Skeletal muscle tissue (tissue), 4 donors: ENCODE data around the gene HOMER2. TPM values are rescaled to one million over a fixed set of nuclear protein-coding genes. Genes with fewer than 3 reads are reported as not detected.

Source experiments
- H3K27ac ChIP-seq: one replicate; pipeline ENCODE4 v1.7.0; 2013; ENCODE audit warnings: mild to moderate bottlenecking, low read depth, low read length, inconsistent platforms
- H3K27me3 ChIP-seq, 3 donors: one replicate each; pipeline ENCODE4 v1.7.0; 2013; ENCODE audit warnings: low read length in 3 of 3; ENCODE audit not compliant: control insufficient read depth in 3 of 3, insufficient read depth in 3 of 3
- H3K36me3 ChIP-seq, 3 donors: one replicate each; pipeline ENCODE4 v1.7.0; 2013; ENCODE audit warnings: low read length in 3 of 3; ENCODE audit not compliant: control insufficient read depth in 3 of 3, insufficient read depth in 3 of 3
- H3K4me1 ChIP-seq, 3 donors: one replicate each; pipeline ENCODE4 v1.7.0; 2013; ENCODE audit warnings: low read length in 3 of 3, mild to moderate bottlenecking in 3 of 3; ENCODE audit not compliant: control insufficient read depth in 3 of 3, insufficient read depth in 3 of 3
- H3K4me3 ChIP-seq, 3 donors: one replicate each; pipeline ENCODE4 v1.7.0; 2013; ENCODE audit warnings: low read length in 3 of 3
- H3K9ac ChIP-seq, 3 donors: one replicate each; pipeline ENCODE4 v1.7.0; 2013; ENCODE audit warnings: low read length in 3 of 3, mild to moderate bottlenecking in 3 of 3, moderate library complexity in 2 of 3, low read depth in 1 of 3
- H3K9me3 ChIP-seq, 3 donors: one replicate each; pipeline ENCODE4 v1.7.0; 2013; ENCODE audit warnings: low read length in 3 of 3; ENCODE audit not compliant: control insufficient read depth in 3 of 3
- total RNA-seq: library from RNA; depleted of rRNA; stranded (reverse); fragments of >200 nt; gene quantifications from one replicate; pipeline ENCODE4 v1.2.3, GENCODE V29; 2014
- donor health status: Osteomylitis.

HOMER2 gene
- total RNA-seq, 1 donor from 2014 or later, result 11.0 TPM

DNA sequence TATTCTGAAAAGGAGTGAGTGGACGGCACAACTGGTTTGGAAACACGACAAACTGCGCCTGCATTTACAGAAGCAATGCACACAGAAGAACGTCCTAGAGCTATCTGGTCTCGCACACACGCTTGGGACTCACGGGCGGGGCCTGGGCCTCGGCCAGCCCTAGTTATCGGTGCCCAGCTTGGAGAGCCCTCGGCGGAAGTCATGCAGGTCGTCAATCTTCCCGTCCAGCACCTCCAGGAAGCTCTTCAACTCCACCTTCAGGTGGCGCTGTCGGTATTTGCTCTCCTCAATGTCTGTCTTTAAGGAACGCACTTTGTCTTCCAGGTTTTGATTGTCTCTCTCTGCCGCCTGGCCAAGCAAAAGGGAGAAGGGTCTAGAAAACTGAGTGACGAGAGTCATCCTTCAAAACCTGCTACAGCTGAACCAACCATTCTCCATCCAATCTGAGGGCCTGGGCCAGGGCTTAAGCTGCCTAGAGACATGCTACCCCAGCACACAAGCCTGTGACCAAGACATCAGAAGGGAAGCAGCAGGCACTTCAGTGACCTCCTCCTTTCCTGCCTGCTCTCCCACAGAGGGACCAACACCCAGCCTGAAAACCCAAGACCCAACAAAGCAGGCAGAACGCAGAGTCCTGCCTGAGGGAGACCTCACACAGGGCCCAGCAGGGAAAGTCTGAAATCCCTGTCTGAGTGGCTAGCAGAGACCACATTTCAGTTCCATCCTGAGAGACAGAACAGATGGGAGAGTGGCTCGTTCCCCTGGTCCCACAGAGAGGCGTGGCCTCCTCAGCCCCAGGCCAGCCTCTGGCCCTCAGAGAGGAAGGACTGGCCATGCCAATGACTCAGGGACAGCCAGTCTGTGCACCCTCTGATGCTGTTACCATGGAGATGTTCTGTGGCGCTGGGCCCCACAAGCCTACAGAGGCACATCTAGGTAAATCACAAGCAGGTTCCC lies 102.7 kb downstream of the HOMER2 start:
- Histone ChIP-seq H3K4me1 (peaks cover 7 to 29% (median 18%) of the 10 kb centered on the region in 3 donors), H3K27me3 (no peaks in the 10 kb centered on the region), H3K27ac (peak overlapping the region; percentile 70), H3K4me3 (peak overlapping the region in 2 of 3 donors; percentile 27 to 35), H3K9me3 (no peaks in the 10 kb centered on the region), H3K36me3 (peaks cover 21 to 44% (median 42%) of the 10 kb centered on the region in 3 donors), H3K9ac (peak overlapping the region in 2 of 3 donors; percentile 35 to 70)

DNA sequence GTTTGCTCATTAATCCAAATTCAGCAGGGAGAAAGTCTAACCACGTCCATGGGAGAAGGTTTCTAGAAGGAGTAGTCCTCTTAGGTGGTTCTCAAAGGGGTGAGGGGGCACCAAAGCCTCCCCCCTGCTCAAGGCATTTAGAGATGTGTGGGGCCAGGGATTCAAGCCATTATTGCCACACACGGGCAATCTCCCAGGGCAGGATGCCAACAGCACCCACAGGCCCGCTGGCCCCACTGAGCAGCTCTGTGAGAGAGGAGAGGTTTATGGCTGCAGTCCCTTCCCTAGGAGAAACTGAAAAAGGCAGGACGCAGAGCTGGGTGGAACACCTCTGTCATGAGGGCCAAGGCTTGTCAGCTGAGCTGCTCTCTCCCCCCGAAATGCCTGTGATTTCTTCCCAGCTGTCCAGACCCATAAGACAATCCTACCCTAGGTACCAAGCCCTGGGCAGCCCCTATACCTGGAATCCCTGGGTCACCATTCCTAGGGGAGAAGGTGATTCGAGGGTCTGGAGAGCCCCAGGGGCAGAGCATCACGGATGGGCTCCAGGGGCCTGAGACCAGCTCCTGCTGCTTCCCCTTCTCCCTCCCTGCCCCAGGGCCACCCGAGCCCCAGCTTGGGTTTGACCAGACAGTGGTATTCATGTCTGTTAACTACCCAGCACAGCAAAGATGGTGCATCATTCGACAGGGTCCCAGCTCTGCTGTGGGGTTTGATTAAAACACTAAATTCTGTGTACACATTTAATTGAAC lies 104.1 kb downstream of the HOMER2 start:
- Histone ChIP-seq H3K27me3 (no peaks in the 10 kb centered on the region), H3K9me3 (no peaks in the 10 kb centered on the region), H3K4me1 (peaks cover 7 to 29% (median 18%) of the 10 kb centered on the region in 3 donors), H3K4me3 (no peak overlapping the region), H3K36me3 (peaks cover 23 to 40% (median 39%) of the 10 kb centered on the region in 3 donors), H3K27ac (no peak overlapping the region), H3K9ac (peak overlapping the region in 1 of 3 donors; percentile 25)

DNA sequence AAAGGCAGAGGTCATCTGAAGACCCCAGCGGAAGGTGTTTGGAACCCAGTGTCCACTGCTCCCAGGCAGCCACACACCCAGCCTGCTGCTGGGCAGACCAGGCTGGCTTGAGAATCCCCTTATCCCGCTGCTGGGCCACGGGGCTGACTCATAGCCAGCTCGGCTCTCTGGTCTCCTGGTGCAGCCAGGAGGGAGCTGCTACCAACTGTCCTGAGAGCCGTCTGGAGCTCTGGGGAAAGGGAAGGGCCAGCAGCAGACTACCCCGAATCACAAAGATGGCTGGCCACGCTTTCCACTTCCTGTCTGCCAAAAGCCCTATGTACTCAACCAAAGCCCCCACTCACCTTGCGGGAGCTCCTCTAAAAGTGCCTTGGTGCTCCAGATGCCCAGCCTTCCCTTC lies 104.8 kb downstream of the HOMER2 start:
- Histone ChIP-seq H3K27me3 (no peaks in the 10 kb centered on the region), H3K4me3 (no peak overlapping the region), H3K36me3 (peaks cover 22 to 38% (median 37%) of the 10 kb centered on the region in 3 donors), H3K27ac (no peak overlapping the region), H3K9me3 (no peaks in the 10 kb centered on the region), H3K9ac (no peak overlapping the region), H3K4me1 (peaks cover 7 to 23% (median 18%) of the 10 kb centered on the region in 3 donors)

DNA sequence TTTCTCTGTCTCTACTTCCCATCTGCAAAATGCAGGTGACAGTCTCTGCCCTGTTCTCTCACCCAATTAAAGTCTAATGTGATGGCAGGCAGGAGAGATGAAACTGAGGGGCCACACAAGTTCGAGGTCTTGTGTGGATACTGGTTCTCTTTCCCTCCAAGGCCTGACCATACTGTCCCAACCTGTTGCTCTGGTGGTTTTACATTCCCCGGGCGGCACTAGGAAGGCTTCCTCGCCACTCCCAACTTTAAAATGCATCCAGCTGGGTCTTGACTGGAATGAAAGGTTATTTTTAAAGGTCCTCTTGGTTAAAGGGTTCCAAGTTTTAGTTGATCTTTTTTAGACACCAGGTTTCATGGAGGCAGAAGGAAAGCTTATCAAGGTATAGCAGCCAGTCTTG lies 105.9 kb downstream of the HOMER2 start:
- Histone ChIP-seq H3K27me3 (no peaks in the 10 kb centered on the region), H3K36me3 (peaks cover 17 to 32% (median 28%) of the 10 kb centered on the region in 3 donors), H3K9ac (no peak overlapping the region), H3K9me3 (no peaks in the 10 kb centered on the region), H3K4me3 (no peak overlapping the region), H3K27ac (no peak overlapping the region), H3K4me1 (peaks cover 7 to 22% (median 18%) of the 10 kb centered on the region in 3 donors)

DNA sequence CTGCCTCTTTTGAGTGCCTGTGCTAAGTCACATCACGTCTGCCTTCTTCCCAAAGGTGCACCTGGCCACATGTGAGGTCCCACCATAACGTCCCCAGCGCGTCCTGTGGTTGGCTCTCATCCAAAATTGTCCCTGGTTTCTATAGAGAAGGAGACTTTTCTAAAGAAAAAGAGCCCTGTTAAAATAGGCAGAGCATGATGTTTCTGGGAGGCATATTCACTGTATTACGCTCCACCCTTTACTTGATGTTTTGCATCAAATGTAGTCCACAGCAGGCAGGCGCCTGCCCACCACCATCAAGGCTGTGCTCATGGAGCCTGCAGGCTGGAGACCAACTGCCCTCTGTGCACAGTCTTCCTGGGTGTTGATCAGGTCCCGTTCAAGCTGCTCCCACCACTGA lies 106.8 kb downstream of the HOMER2 start:
- no peaks in the 10 kb centered on the region for H3K27me3 ChIP-seq
- peaks cover 9 to 28% (median 25%) of the 10 kb centered on the region in 3 donors for H3K36me3 ChIP-seq
- no peak overlapping the region for H3K4me3 ChIP-seq

DNA sequence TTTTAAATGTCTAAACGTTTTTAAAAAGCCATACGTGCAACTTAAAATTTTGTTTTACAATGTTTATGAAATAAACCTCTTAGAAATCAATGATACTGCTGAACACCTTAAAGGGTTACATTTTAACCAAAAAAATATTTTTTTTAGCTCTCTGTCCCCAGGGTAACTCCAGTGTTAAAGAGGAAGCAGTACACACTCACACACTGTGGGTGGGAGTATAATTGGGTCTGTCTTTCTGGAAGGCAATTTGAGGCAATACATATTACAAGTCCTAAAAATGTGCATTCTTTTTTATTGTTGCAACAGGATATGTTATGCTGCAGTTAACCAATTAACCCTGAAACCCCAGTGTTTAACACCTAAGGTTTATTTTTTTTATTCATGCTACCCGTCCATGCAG lies 109.0 kb downstream of the HOMER2 start:
- no peaks in the 10 kb centered on the region for H3K27me3 ChIP-seq
- H3K9ac ChIP-seq, result no peak overlapping the region
- H3K9me3 ChIP-seq, result no peaks in the 10 kb centered on the region
- H3K36me3 ChIP-seq, result peaks cover 4 to 26% (median 24%) of the 10 kb centered on the region in 3 donors
- no peak overlapping the region for H3K27ac ChIP-seq
- peaks cover 0 to 6% (median 2%) of the 10 kb centered on the region in 3 donors for H3K4me1 ChIP-seq
- H3K4me3 ChIP-seq, result no peak overlapping the region

More for the DNA sequence above, 106.8 kb downstream of the HOMER2 start:
- Histone ChIP-seq H3K9me3 (no peaks in the 10 kb centered on the region), H3K27ac (no peak overlapping the region), H3K4me1 (peaks cover 7 to 22% (median 18%) of the 10 kb centered on the region in 3 donors), H3K9ac (no peak overlapping the region)

DNA sequence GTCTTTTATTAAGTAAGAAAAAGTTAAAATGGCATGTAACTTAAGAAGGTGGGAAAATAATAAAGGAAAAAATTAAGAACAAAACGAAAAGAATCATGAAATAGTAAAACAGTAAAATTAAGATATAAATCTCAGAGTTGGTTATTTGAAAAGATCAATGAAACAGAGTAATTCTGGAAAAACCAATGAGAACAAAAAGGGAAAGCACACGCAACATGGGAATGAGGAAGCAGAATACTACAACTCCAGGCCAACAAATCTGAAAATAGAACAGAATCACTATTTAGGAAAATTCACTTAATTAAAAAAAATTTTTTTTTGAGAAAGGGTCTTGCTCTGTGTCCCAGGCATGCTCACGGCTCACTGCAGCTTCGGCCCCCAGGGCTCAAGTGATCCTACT lies 112.4 kb downstream of the HOMER2 start:
- Histone ChIP-seq H3K27me3 (no peaks in the 10 kb centered on the region), H3K4me1 (no peaks in the 10 kb centered on the region)

DNA sequence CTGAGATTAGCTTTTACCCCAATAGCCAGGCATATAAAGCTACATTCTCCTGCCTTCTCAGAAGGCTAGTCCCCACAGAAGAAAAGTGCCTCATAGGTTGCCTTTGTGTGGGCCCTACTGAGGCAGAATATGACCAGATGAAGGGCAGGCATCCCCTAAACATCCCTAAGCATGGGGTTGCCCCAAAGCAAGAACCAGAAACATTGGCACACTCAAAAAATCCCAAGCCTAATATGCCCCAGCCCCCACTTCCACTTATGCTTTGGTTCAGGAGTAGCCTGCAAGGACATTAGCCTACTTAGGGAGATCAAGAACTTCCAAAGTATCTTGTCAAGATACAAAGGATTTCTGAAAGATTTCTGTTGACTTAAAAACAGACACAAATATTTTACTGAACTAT lies 113.4 kb downstream of the HOMER2 start:
- H3K9ac ChIP-seq, result no peak overlapping the region
- H3K9me3 ChIP-seq, result no peaks in the 10 kb centered on the region
- no peak overlapping the region for H3K4me3 ChIP-seq
- H3K27me3 ChIP-seq, result no peaks in the 10 kb centered on the region
- peaks cover 39 to 54% (median 41%) of the 10 kb centered on the region in 3 donors for H3K36me3 ChIP-seq
- no peak overlapping the region for H3K27ac ChIP-seq
- no peaks in the 10 kb centered on the region for H3K4me1 ChIP-seq

More for the DNA sequence above, 112.4 kb downstream of the HOMER2 start:
- Histone ChIP-seq H3K27ac (no peak overlapping the region), H3K36me3 (peaks cover 33 to 48% (median 36%) of the 10 kb centered on the region in 3 donors), H3K9ac (no peak overlapping the region), H3K9me3 (no peaks in the 10 kb centered on the region), H3K4me3 (no peak overlapping the region)

DNA sequence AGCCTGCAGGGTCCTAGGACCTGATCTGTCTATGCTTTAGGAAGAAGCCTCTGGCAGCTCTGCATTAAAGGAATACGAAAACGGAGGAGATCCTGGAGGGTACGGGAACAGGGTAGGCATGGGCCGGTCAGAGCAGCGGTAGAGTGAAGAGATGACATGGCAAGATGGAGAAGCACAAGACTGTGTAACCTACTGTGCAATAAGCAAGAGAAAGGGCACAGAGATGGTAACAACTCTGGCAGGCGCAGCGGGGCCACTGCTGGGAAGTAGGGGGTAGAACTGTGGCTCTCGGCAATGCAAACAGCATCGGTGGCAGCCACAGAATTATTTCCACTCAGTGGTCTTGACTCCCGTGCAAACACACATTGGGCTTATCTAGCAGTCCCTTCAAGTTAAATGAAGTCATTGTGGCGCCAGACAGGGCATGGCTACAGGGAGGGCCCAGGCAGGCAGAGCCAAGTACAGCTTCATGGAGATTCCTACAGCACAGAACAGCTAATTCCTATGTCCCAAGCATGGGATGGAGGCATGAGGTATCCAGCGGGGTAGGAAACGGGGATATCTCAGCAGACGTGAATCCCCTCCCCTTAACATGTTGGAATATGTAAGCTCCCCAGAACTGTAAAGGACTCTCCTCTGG lies 114.3 kb downstream of the HOMER2 start:
- Histone ChIP-seq H3K9me3 (no peaks in the 10 kb centered on the region), H3K27ac (no peak overlapping the region), H3K4me3 (no peak overlapping the region), H3K27me3 (no peaks in the 10 kb centered on the region), H3K9ac (no peak overlapping the region), H3K4me1 (no peaks in the 10 kb centered on the region), H3K36me3 (peaks cover 41 to 54% (median 43%) of the 10 kb centered on the region in 3 donors)
